ENCODE results near the gene EDC4.

EDC4 gene

GRCh38 chr16:67882374-67883145 lies 9.7 kb downstream of the EDC4 start:
- Mint-ChIP-seq H3K27ac (no peak overlapping the region), H3K4me3 (no peak overlapping the region), H3K36me3 (peaks cover 4% of the 10 kb centered on the region), H3K27me3 (no peaks in the 10 kb centered on the region), H3K4me1 (no peaks in the 10 kb centered on the region), H3K9me3 (no peaks in the 10 kb centered on the region)

- no peak overlapping the region for H3K4me3 Mint-ChIP-seq
- H3K27me3 Mint-ChIP-seq: no peaks in the 10 kb centered on the region
- H3K4me1 Mint-ChIP-seq: no peaks in the 10 kb centered on the region
- H3K9me3 Mint-ChIP-seq: no peaks in the 10 kb centered on the region
- H3K36me3 Mint-ChIP-seq: peaks cover 4% of the 10 kb centered on the region
- H3K27ac Mint-ChIP-seq: no peak overlapping the region
Observed at GRCh38 chr16:67883146-67883871, 10.5 kb downstream of the EDC4 start.

GRCh38 chr16:67883872-67884261 lies 11.0 kb downstream of the EDC4 start:
- Mint-ChIP-seq H3K27ac (no peak overlapping the region), H3K9me3 (no peaks in the 10 kb centered on the region), H3K27me3 (no peaks in the 10 kb centered on the region), H3K36me3 (peaks cover 2% of the 10 kb centered on the region), H3K4me3 (no peak overlapping the region), H3K4me1 (no peaks in the 10 kb centered on the region)

GRCh38 chr16:67884684-67885083 lies 11.8 kb downstream of the EDC4 start, which contains the start of gene NRN1L:
NRN1L (plus strand) TSS chr16:67884885; CDS start chr16:67884904, 19 bp downstream.
- no peaks in the 10 kb centered on the region for H3K4me1 Mint-ChIP-seq
- peaks cover 2% of the 10 kb centered on the region for H3K36me3 Mint-ChIP-seq
- H3K9me3 Mint-ChIP-seq: no peaks in the 10 kb centered on the region
- H3K27ac Mint-ChIP-seq: peak within 1 kb of the TSS; percentile 82
- no peak within 1 kb of the TSS for H3K4me3 Mint-ChIP-seq
- H3K27me3 Mint-ChIP-seq: no peaks in the 10 kb centered on the region

GRCh38 chr16:67885545-67885944 lies 12.7 kb downstream of the EDC4 start:
- Mint-ChIP-seq H3K4me3 (no peak overlapping the region), H3K27ac (no peak overlapping the region), H3K4me1 (no peaks in the 10 kb centered on the region), H3K9me3 (no peaks in the 10 kb centered on the region), H3K36me3 (peaks cover 2% of the 10 kb centered on the region), H3K27me3 (no peaks in the 10 kb centered on the region)

- no peaks in the 10 kb centered on the region for H3K9me3 Mint-ChIP-seq
- no peak overlapping the region for H3K27ac Mint-ChIP-seq
- peaks cover 2% of the 10 kb centered on the region for H3K36me3 Mint-ChIP-seq
- no peaks in the 10 kb centered on the region for H3K27me3 Mint-ChIP-seq
- no peaks in the 10 kb centered on the region for H3K4me1 Mint-ChIP-seq
- no peak overlapping the region for H3K4me3 Mint-ChIP-seq
Observed at GRCh38 chr16:67885976-67886375, 13.1 kb downstream of the EDC4 start.

- Mint-ChIP-seq H3K36me3 (peaks cover 2% of the 10 kb centered on the region), H3K27ac (no peak overlapping the region), H3K9me3 (no peaks in the 10 kb centered on the region), H3K4me1 (no peaks in the 10 kb centered on the region), H3K27me3 (no peaks in the 10 kb centered on the region), H3K4me3 (no peak overlapping the region)
Observed at GRCh38 chr16:67886387-67886786, 13.5 kb downstream of the EDC4 start.

GRCh38 chr16:67888331-67888730 lies 15.5 kb downstream of the EDC4 start:
- Mint-ChIP-seq H3K27me3 (no peaks in the 10 kb centered on the region), H3K4me3 (no peak overlapping the region), H3K9me3 (no peaks in the 10 kb centered on the region), H3K27ac (no peak overlapping the region), H3K36me3 (peaks cover 2% of the 10 kb centered on the region), H3K4me1 (peaks cover 8% of the 10 kb centered on the region)

- peak overlapping the region; percentile 95 for H3K4me3 Mint-ChIP-seq
- peaks cover 40% of the 10 kb centered on the region for H3K4me1 Mint-ChIP-seq
- no peaks in the 10 kb centered on the region for H3K36me3 Mint-ChIP-seq
- no peaks in the 10 kb centered on the region for H3K27me3 Mint-ChIP-seq
- peak overlapping the region; percentile 90 for H3K27ac Mint-ChIP-seq
- no peaks in the 10 kb centered on the region for H3K9me3 Mint-ChIP-seq
Observed at GRCh38 chr16:67892375-67892774, 19.5 kb downstream of the EDC4 start.

- no peaks in the 10 kb centered on the region for H3K27me3 Mint-ChIP-seq
- H3K27ac Mint-ChIP-seq: peak within 1 kb of the TSS; percentile 90
- H3K9me3 Mint-ChIP-seq: no peaks in the 10 kb centered on the region
- peaks cover 43% of the 10 kb centered on the region for H3K4me1 Mint-ChIP-seq
- H3K36me3 Mint-ChIP-seq: no peaks in the 10 kb centered on the region
- peak within 1 kb of the TSS; percentile 95 for H3K4me3 Mint-ChIP-seq
Observed at GRCh38 chr16:67892899-67893742, 20.3 kb downstream of the EDC4 start, which contains the start of gene PSKH1. PSKH1 (plus strand) TSS chr16:67893254; CDS start chr16:67908750, 15,496 bp downstream.

- peak overlapping the region; percentile 90 for H3K27ac Mint-ChIP-seq
- H3K4me1 Mint-ChIP-seq: peaks cover 45% of the 10 kb centered on the region
- no peaks in the 10 kb centered on the region for H3K36me3 Mint-ChIP-seq
- H3K4me3 Mint-ChIP-seq: peak overlapping the region; percentile 94
- no peaks in the 10 kb centered on the region for H3K9me3 Mint-ChIP-seq
- H3K27me3 Mint-ChIP-seq: no peaks in the 10 kb centered on the region
Observed at GRCh38 chr16:67893743-67894399, 21.0 kb downstream of the EDC4 start.

- no peaks in the 10 kb centered on the region for H3K27me3 Mint-ChIP-seq
- peaks cover 58% of the 10 kb centered on the region for H3K4me1 Mint-ChIP-seq
- no peak overlapping the region for H3K4me3 Mint-ChIP-seq
- no peaks in the 10 kb centered on the region for H3K9me3 Mint-ChIP-seq
- H3K27ac Mint-ChIP-seq: no peak overlapping the region
- no peaks in the 10 kb centered on the region for H3K36me3 Mint-ChIP-seq
Observed at GRCh38 chr16:67897231-67897630, 24.4 kb downstream of the EDC4 start.

- H3K9me3 Mint-ChIP-seq: no peaks in the 10 kb centered on the region
- H3K27me3 Mint-ChIP-seq: no peaks in the 10 kb centered on the region
- H3K4me1 Mint-ChIP-seq: peaks cover 27% of the 10 kb centered on the region
- H3K36me3 Mint-ChIP-seq: no peaks in the 10 kb centered on the region
- no peak overlapping the region for H3K4me3 Mint-ChIP-seq
- H3K27ac Mint-ChIP-seq: no peak overlapping the region
Observed at GRCh38 chr16:67901734-67902133, 28.9 kb downstream of the EDC4 start.

- H3K36me3 Mint-ChIP-seq: no peaks in the 10 kb centered on the region
- no peaks in the 10 kb centered on the region for H3K27me3 Mint-ChIP-seq
- no peaks in the 10 kb centered on the region for H3K9me3 Mint-ChIP-seq
- peaks cover 21% of the 10 kb centered on the region for H3K4me1 Mint-ChIP-seq
- no peak overlapping the region for H3K27ac Mint-ChIP-seq
- no peak overlapping the region for H3K4me3 Mint-ChIP-seq
Observed at GRCh38 chr16:67902831-67903230, 30.0 kb downstream of the EDC4 start.
